HL-60/S4 treated with retinoic acid at 250 ng/mL for 4 days and 3 days (cell line): Measurements from ENCODE around the gene EBP.

Experiments
- in situ Hi-C: fragments of 300-500 bp; cut with MboI; formaldehyde crosslinking; loops from 2 replicates; pipeline ENCODE4 v1.7.0; 2022; ENCODE audit warnings: low sequenced_read_pairs

Gene EBP

GRCh38 chrX:48491809-48492208 is 29.8 kb upstream of the EBP start:
- in situ Hi-C loops = loop anchor here (25.0 kb wide), 2 partner anchors 405 to 680 kb away; no protein-coding TSS in a partner anchor

GRCh38 chrX:48492293-48492910 is 29.2 kb upstream of the EBP start:
- in situ Hi-C loops = loop anchor here (25.0 kb wide), 2 partner anchors 405 to 680 kb away; no protein-coding TSS in a partner anchor

GRCh38 chrX:48493890-48494364 is 27.7 kb upstream of the EBP start:
- in situ Hi-C loops = loop anchor here (25.0 kb wide), 2 partner anchors 407 to 682 kb away; no protein-coding TSS in a partner anchor

- in situ Hi-C loops = loop anchor here (25.0 kb wide), 2 partner anchors 409 to 684 kb away; no protein-coding TSS in a partner anchor
Observed at GRCh38 chrX:48496660-48497059, 24.9 kb upstream of the EBP start.

- in situ Hi-C loops = loop anchor here (25.0 kb wide), 2 partner anchors 411 to 686 kb away; no protein-coding TSS in a partner anchor
Observed at GRCh38 chrX:48497871-48498270, 23.7 kb upstream of the EBP start.

- in situ Hi-C loops = loop anchor here (25.0 kb wide), 2 partner anchors 411 to 686 kb away; no protein-coding TSS in a partner anchor
Observed at GRCh38 chrX:48498374-48498809, 23.2 kb upstream of the EBP start.

GRCh38 chrX:48504261-48504660 is 17.3 kb upstream of the EBP start:
- in situ Hi-C loops = no loop called here

DNA sequence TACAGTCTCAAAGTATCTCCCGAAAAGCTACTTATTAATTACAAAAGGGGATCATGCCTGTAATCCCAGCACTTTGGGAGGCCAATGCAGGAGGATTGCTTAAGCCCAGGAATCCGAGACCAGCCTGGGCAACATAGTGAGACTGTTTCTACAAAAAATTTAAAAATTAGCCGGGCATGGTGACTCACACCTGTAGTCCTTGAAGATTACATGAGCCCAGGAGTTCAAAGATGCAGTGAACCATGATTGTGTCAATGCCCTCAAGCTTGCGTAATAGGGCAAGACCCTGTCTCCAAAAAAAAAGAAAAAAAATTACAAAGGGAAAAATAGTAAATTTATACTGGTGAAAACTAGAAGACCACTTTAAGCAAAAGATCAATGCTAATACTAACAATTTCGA is 16.1 kb upstream of the EBP start:
- in situ Hi-C loops = no loop called here

DNA sequence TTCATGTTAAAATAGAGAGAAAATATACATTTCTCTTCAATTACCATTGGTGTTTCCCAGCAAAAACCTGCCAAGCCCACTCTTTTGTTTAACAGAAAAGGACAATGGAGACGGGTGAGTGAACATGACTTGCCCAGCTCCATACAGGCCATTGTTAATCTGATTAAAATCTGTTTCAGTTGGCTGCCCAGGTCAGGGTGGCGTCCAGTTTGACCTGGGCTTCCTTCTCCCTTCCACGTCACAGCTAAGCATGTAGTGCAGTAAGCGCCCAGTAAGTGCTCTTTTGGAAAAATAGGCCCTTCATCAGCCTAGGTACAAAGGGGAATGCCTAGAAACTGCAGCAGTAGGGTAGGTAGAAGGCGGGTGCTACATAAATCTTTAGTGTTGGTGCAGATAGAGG is 14.4 kb upstream of the EBP start:
- in situ Hi-C loops = no loop called here

DNA sequence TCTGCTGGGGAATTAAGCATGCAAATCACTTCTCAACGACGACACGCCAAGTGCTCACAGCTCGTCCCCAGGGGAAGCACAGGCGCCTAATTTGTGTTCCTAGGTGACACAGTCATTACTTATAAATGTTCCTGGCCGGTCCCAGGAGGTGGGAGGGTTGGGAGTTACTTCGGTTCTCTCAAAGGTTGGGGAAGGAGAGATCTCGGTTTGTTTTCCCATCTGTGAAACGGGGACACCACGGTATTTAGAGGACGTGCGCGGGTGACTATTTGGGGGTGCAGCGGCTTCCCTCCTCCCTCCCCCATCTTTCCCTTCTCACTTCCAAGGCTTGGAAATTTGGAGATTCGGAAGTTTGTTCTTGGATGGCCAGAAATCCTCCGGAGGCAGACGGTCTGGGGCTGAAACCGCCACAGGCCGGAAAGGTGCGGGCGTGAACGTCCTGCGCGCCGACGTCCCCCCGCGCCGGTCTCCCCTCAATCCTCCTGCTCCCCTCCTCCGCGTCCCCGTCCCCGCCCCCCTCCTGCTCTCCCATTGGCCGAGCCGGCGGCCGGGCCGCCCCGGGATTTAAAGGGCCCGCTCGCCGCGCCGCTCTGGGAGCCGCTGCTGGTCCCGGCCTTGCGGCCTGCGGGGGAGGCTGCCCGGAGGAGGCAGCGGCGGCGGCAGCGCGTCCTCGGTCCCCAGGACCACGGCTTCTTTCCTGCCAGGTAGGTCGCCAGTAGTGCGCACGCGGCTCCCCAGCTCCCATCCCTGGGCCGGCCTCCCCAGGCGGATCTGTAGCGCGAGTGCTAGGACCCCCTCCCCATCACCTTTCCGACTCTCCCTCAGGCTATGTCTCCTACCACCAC is 13.0 kb upstream of the EBP start, which contains the start of gene PORCN:
TSS of gene PORCN (plus strand) at position 593 of the 845 bp plus-strand sequence. CDS start 829 bp downstream, outside the sequence.
- in situ Hi-C loops = no loop called here

GRCh38 chrX:48509245-48509590 is 12.4 kb upstream of the EBP start:
- in situ Hi-C loops = no loop called here

- in situ Hi-C loops = no loop called here
Observed at GRCh38 chrX:48509619-48510018, 12.0 kb upstream of the EBP start.

DNA sequence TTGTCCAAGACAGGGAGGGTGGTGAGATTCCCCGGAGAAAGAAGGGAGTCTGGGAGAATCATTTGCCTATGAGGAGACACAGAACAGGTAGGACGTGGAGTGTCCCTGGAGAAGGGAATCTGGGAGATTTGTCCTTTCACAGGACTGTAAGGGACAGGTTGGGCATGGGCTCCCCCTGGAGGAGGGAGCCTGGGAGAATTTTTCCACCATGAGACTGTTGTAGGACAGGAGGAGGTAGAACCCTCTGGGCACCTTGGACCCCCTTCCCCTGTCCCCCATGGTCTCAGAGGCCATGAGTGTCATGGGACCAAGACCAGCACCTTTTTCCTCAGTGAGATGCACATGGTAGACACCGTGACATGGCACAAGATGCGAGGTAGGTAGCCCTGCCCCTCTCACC is 10.0 kb upstream of the EBP start:
- in situ Hi-C loops = no loop called here

DNA sequence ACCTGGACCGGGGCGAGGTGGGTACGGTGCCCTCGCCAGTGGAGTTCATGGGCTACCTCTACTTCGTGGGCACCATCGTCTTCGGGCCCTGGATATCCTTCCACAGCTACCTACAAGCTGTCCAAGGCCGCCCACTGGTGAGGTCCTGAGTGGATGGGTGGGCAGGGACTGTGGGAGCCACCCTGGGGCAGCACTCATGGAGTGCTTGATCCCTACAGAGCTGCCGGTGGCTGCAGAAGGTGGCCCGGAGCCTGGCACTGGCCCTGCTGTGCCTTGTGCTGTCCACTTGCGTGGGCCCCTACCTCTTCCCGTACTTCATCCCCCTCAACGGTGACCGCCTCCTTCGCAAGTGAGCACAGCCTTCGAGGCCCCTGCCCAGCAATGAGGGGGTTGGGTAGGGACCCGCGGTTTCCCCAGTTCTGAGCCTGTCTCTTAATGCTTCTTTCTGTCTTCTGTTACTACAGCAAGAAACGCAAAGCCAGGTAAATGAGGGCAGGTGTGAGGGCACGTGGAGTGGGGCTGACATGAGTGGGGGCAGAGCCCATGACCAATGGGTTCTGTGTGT is 9.2 kb upstream of the EBP start:
- in situ Hi-C loops = no loop called here

DNA sequence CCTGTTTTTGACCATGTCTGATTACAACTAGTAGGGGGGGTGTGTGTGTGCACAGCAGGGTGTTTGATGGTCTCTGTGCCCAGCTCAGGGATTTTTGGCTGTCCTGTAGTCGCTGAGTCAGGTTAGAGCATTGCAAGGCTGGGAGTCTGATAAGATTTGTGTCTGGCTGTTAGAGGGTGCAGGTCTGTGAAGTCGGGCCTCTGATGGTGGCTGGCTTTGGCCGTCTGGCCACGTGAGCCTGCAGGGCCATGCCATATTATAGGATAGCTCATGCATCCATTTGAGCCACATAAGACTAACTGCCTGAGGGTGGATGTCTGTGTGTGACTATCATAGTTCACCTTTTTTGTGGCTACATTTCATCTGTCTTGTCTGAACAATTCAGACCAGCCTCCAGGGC is 7.9 kb upstream of the EBP start:
- in situ Hi-C loops = no loop called here

GRCh38 chrX:48514126-48514806 is 7.3 kb upstream of the EBP start:
- in situ Hi-C loops = no loop called here

DNA sequence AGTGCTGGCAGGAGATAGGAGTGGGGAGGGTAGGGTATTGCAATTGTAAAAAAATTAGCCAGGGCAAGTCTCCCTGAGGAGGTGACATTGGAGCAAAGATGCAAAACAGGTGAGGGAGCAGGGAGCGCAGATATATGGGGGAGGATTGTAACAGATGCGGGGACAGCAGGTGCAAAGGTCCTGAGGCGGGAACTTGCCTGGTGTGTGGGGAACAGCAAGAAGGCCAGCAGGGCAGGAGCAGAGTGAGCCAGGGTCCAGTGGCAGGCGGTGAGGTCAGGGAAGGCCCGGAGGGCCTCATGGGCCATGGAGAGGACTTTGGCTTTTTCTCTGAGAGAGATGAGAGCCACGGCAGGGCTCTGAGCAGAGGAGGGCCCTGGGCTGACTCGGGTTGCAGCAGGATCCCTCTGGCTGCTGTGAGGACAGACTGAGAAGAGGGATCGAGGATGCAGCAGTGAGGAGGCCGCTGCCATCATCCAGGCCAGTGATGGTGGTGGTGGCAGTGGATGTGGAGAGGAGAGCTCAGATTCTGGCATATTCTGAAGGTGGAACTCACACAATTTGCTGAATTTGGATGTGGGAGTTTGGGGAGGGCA is 6.6 kb upstream of the EBP start:
- in situ Hi-C loops = no loop called here

- in situ Hi-C loops = no loop called here
Observed at GRCh38 chrX:48515842-48516241, 5.8 kb upstream of the EBP start.

DNA sequence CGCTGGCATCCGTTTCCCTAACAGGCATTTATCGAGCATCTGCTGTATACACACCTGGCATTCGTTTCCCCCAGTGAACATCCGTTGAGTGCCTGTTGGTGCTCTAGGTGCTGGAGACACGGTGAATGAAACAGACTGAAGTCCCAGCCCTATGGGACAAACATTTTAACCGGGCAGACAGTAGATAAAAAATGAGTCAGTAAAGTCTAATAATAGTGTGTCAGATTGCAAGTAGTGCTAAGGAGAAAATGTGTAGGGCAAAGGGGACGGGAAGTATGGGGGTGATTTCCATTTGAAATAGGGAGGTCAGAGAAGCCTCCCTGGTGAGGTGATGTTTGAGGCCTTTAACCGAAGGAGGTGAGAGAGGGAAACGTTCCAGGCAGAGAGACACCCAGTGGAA is 5.3 kb upstream of the EBP start:
- in situ Hi-C loops = no loop called here

GRCh38 chrX:48516987-48517386 is 4.6 kb upstream of the EBP start:
- in situ Hi-C loops = no loop called here
